GM23338 (cell line): ENCODE measurements around the gene MMP13. TPM values are rescaled to one million over a fixed set of nuclear protein-coding genes. Genes with fewer than 3 reads are reported as not detected.

Experiments
- ATAC-seq: fragments of 200-7000 bp; cut with Tn5 transposase; 3 replicates; pipeline ENCODE4 v1.9.1; 2020
- DNase-seq: peaks from one replicate; pipeline ENCODE4 v3.0.0-alpha.2; 2015; ENCODE audit warnings: low spot score
- H2AFZ ChIP-seq: fragments of 200-600 bp; sonication (generic); 2 replicates; pipeline ENCODE4 v1.8.0; 2016; ENCODE audit warnings: antibody characterized with exemption, mild to moderate bottlenecking, moderate library complexity
- H3F3A ChIP-seq: fragments of 200-600 bp; sonication (generic); replicated peaks from 2 replicates; pipeline ENCODE4 v1.8.0; 2017; ENCODE audit warnings: antibody characterized with exemption, mixed run types, low read depth
- H3K27ac ChIP-seq: fragments of 200-600 bp; sonication (generic); 2 replicates; pipeline ENCODE4 v1.6.1; 2016; ENCODE audit warnings: low read depth
- H3K27me3 ChIP-seq: fragments of 200-600 bp; sonication (generic); 2 replicates; pipeline ENCODE4 v1.8.0; 2016; ENCODE audit warnings: mild to moderate bottlenecking, mixed run types, moderate library complexity; ENCODE audit not compliant: insufficient read depth
- H3K36me3 ChIP-seq: fragments of 200-600 bp; sonication (generic); 2 replicates; pipeline ENCODE4 v1.8.0; 2016; ENCODE audit warnings: mild to moderate bottlenecking; ENCODE audit not compliant: insufficient read depth
- H3K4me1 ChIP-seq: fragments of 200-600 bp; sonication (generic); 2 replicates; pipeline ENCODE4 v1.8.0; 2016; ENCODE audit warnings: mild to moderate bottlenecking, moderate library complexity; ENCODE audit not compliant: insufficient read depth
- H3K4me2 ChIP-seq: fragments of 200-600 bp; sonication (generic); 2 replicates; pipeline ENCODE4 v1.7.1; 2017; ENCODE audit warnings: mixed run types
- H3K4me3 ChIP-seq: fragments of 200-600 bp; sonication (generic); 2 replicates; pipeline ENCODE4 v1.6.1; 2016; ENCODE audit warnings: mixed run types
- H3K79me2 ChIP-seq: fragments of 200-600 bp; sonication (generic); replicated peaks from 2 replicates; pipeline ENCODE4 v1.8.0; 2017; ENCODE audit warnings: mild to moderate bottlenecking; ENCODE audit not compliant: insufficient read depth
- H3K9me2 ChIP-seq: fragments of 200-600 bp; sonication (generic); 2 replicates; pipeline ENCODE4 v1.8.0; 2017; ENCODE audit not compliant: insufficient read depth
- H4K20me1 ChIP-seq: fragments of 200-600 bp; sonication (generic); replicated peaks from 2 replicates; pipeline ENCODE4 v1.8.0; 2017; ENCODE audit warnings: mild to moderate bottlenecking; ENCODE audit not compliant: insufficient read depth
- H3K27ac Mint-ChIP-seq: 2 replicates; pipeline ENCODE4 v1.8.0; 2020; ENCODE audit warnings: inconsistent platforms, mild to moderate bottlenecking, moderate library complexity, mixed read lengths
- H3K27me3 Mint-ChIP-seq: 3 replicates; pipeline ENCODE4 v1.8.0; 2022; ENCODE audit warnings: low read depth, mild to moderate bottlenecking, moderate library complexity, mixed read lengths, inconsistent platforms; ENCODE audit not compliant: insufficient read depth, poor library complexity
- H3K36me3 Mint-ChIP-seq: 3 replicates; pipeline ENCODE4 v1.8.0; 2021; ENCODE audit warnings: low read depth, mild to moderate bottlenecking, inconsistent platforms, moderate library complexity, mixed read lengths
- H3K4me1 Mint-ChIP-seq: 3 replicates; pipeline ENCODE4 v1.8.0; 2020; ENCODE audit warnings: mild to moderate bottlenecking, inconsistent platforms, mixed read lengths
- H3K4me3 Mint-ChIP-seq: 3 replicates; pipeline ENCODE4 v1.8.0; 2021; ENCODE audit warnings: moderate library complexity, mild to moderate bottlenecking, inconsistent platforms, mixed read lengths
- H3K9me3 Mint-ChIP-seq: 3 replicates; pipeline ENCODE4 v1.8.0; 2020; ENCODE audit warnings: moderate library complexity, mild to moderate bottlenecking, inconsistent platforms, mixed read lengths
- ZNF114 ChIP-seq: fragments of 250-450 bp; sonication (Bioruptor Pico); IDR thresholded peaks from 2 replicates; pipeline ENCODE4 v1.5.0; 2020; ENCODE audit warnings: mild to moderate bottlenecking, moderate library complexity
- ZNF331 ChIP-seq: fragments of 250-450 bp; sonication (Bioruptor Pico); IDR thresholded peaks from 2 replicates; pipeline ENCODE4 v1.5.0; 2020; ENCODE audit warnings: low read depth, mild to moderate bottlenecking, moderate library complexity
- ZNF462 ChIP-seq: fragments of 250-450 bp; sonication (Bioruptor Pico); IDR thresholded peaks from 2 replicates; pipeline ENCODE4 v1.5.0; 2020; ENCODE audit warnings: mild to moderate bottlenecking, moderate library complexity
- polyA plus RNA-seq: library from polyadenylated mRNA; unstranded; fragments of >200 nt; fragmentation: Nextera tagmentation; extraction: Ambion mirVana; gene quantifications from 2 replicates; pipeline ENCODE4 v1.2.1, GENCODE V29; 2016
- total RNA-seq: library from RNA; depleted of rRNA; stranded (reverse); fragments of >200 nt; shearing (Covaris generic); gene quantifications from 2 replicates; pipeline ENCODE4 v1.2.3, GENCODE V29; 2014
- TF ChIP-seq, protein P1 (sequence below), 2 experiments: fragments of 200-600 bp in 1 of 2; sonication (generic) in 1 of 2; conservative IDR thresholded peaks; 2 replicates each; pipeline versions ENCODE4 v1.5.1 to v1.6.1; 2016 to 2017; ENCODE audit warnings: antibody characterized with exemption in 2 of 2, low read depth in 2 of 2, mild to moderate bottlenecking in 2 of 2, moderate library complexity in 1 of 2

MMP13 gene
- total and polyA plus RNA-seq, 2 experiments from 2014 or later: not detected

DNA sequence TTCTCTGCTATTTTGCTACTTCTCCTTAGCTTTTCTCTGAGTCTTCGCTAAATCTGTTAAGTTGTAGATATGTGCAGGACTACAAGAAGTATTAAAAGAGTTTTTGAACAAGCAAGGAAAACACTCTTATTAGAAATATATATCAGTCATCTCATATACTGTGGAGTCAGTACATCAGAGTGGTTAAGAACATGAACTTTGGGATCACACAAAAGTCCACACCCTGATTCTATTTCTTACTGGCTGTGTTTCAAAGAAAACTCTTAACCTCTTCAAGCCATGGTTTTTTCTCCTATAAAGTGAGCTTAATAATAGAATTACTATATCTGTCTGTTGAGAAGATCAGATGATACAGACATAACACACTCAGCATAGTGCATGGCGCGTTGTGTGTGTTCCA lies 29.5 kb downstream of the MMP13 start (continued):
- no peak for TF ChIP-seq ZNF462 (CRISPR knock-in tag)
- TF ChIP-seq ZNF114 (CRISPR knock-in tag): no peak
- TF ChIP-seq, protein P1, sequence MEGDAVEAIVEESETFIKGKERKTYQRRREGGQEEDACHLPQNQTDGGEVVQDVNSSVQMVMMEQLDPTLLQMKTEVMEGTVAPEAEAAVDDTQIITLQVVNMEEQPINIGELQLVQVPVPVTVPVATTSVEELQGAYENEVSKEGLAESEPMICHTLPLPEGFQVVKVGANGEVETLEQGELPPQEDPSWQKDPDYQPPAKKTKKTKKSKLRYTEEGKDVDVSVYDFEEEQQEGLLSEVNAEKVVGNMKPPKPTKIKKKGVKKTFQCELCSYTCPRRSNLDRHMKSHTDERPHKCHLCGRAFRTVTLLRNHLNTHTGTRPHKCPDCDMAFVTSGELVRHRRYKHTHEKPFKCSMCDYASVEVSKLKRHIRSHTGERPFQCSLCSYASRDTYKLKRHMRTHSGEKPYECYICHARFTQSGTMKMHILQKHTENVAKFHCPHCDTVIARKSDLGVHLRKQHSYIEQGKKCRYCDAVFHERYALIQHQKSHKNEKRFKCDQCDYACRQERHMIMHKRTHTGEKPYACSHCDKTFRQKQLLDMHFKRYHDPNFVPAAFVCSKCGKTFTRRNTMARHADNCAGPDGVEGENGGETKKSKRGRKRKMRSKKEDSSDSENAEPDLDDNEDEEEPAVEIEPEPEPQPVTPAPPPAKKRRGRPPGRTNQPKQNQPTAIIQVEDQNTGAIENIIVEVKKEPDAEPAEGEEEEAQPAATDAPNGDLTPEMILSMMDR (conservative IDR thresholded peaks at IDR 0.05; ENCODE audit: low read depth in 2 of 2): no peak
- TF ChIP-seq ZNF331: no peak

GRCh38 chr11:102924851-102925380 lies 30.6 kb downstream of the MMP13 start:
- H3K9me3 Mint-ChIP-seq: no peaks in the 10 kb centered on the region
- Histone ChIP-seq H3K4me3 (no peak overlapping the region), H3K27ac (no peak overlapping the region), H4K20me1 (no peaks in the 10 kb centered on the region), H2AFZ (peak overlapping the region; percentile 84), H3K27me3 (no peaks in the 10 kb centered on the region), H3K36me3 (no peaks in the 10 kb centered on the region), H3F3A (no peaks in the 10 kb centered on the region), H3K4me1 (no peaks in the 10 kb centered on the region), H3K9me2 (no peaks in the 10 kb centered on the region; the same call in 1 of the 2 replicates), H3K4me2 (no peak overlapping the region), H3K79me2 (no peaks in the 10 kb centered on the region)
- no peaks in the 10 kb centered on the region for H3K27me3 Mint-ChIP-seq
- no peaks in the 10 kb centered on the region for H3K4me1 Mint-ChIP-seq
- no peak for TF ChIP-seq ZNF331
- H3K36me3 Mint-ChIP-seq: no peaks in the 10 kb centered on the region
- no peak overlapping the region for H3K27ac Mint-ChIP-seq
- no peak overlapping the region for H3K4me3 Mint-ChIP-seq
- DNase-seq (no peak), ATAC-seq (no peak)
